GM21619 (cell line): Measurements from ENCODE around the gene PTGDR2.

Experiments used
- ATAC-seq: cut with Tn5 transposase; IDR thresholded peaks from one replicate; pipeline ENCODE4 v1.9.1; 2021; ENCODE audit not compliant: unreplicated experiment

Gene PTGDR2

GRCh38 chr11:60874421-60875365 lies 18.9 kb upstream of the PTGDR2 start:
- no peak for ATAC-seq

DNA sequence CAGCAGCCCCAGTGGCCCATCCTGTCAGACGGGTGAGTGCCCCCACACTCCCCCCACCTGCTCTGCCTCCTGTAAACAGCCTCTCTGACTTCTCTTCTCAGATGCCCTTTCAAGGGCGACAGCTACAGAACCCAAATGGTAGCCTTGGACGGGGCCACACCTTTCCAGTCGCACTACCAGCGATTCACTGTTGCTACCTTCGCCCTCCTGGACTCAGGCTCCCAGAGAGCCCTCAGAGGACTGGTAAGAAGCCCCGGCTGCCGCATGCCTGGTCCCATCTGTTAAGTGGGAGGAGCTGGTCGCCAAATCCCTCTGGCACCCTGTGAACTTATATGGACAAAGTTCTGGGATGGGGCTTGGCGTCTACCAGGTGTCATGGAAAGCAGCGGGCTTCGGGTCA lies 17.8 kb upstream of the PTGDR2 start:
- ATAC-seq, result no peak

GRCh38 chr11:60872961-60873524 lies 17.3 kb upstream of the PTGDR2 start:
- no peak for ATAC-seq

GRCh38 chr11:60872124-60872960 lies 16.6 kb upstream of the PTGDR2 start:
- ATAC-seq, result no peak

DNA sequence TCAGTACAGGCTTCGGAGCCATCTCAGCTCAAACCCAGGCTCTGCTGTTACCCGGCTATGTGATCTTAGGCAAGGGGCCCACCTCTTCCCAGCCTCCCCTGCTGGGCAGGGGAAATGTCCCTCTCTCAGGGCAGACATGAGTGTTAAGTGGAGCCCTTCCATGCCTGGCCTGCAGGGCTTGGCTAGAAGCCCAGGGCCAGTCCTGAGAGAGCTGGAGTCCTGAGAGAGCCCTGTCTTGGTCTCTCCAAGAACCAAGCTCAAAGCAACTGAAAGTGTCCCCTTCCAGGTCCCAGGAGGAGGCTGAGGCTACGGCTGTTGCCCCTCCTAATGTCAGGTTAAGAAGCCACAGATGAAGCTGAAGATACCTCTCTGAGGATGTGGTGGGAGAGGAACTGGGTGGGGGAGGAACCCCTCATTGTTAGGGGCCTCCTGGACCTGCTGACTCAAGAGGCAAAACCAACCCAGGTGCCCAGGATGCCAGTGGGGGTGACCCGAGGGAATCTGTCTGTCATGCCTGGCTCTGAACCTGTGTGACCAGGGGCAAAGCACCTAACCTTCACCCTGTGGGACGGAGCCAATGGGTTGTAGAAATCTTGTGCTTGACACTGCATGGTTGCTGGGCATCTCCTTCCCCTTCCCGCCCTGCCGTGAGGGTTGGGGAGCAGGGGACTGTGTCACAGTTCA lies 15.8 kb upstream of the PTGDR2 start:
- ATAC-seq, result no peak

- no peak for ATAC-seq
These were observed 15.1 kb upstream of the PTGDR2 start for GRCh38 chr11:60870733-60871377.

DNA sequence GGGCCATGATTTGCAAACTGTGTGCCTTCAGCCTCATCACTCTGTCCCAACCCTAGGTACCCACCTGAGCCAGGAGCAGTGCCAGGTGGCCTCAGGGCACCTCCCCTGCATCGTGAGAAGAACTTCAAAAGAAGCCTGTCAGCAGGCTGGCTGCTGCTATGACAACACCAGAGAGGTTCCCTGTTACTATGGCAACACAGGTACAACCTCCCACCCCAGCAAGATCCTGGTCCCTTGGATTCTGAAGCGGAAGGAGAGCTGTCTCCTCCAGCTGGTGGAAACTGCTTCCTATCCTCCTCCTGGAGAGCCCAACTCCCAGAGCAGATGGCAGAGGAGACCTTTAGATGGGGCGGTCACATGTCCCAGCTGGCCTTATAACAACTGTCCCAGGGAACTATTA lies 14.5 kb upstream of the PTGDR2 start:
- no peak for ATAC-seq

DNA sequence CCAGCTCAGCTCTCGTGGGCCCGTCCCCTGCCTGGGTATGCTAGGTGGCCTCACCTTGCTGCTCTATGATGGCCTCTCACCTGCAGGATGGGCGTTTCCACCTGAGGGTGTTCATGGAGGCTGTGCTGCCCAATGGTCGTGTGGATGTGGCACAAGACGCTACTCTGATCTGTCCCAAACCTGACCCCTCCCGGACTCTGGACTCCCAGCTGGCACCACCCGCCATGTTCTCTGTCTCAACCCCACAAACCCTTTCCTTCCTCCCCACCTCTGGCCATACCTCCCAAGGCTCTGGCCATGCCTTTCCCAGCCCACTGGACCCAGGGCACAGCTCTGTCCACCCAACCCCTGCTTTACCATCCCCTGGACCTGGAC lies 13.7 kb upstream of the PTGDR2 start:
- ATAC-seq, result no peak

DNA sequence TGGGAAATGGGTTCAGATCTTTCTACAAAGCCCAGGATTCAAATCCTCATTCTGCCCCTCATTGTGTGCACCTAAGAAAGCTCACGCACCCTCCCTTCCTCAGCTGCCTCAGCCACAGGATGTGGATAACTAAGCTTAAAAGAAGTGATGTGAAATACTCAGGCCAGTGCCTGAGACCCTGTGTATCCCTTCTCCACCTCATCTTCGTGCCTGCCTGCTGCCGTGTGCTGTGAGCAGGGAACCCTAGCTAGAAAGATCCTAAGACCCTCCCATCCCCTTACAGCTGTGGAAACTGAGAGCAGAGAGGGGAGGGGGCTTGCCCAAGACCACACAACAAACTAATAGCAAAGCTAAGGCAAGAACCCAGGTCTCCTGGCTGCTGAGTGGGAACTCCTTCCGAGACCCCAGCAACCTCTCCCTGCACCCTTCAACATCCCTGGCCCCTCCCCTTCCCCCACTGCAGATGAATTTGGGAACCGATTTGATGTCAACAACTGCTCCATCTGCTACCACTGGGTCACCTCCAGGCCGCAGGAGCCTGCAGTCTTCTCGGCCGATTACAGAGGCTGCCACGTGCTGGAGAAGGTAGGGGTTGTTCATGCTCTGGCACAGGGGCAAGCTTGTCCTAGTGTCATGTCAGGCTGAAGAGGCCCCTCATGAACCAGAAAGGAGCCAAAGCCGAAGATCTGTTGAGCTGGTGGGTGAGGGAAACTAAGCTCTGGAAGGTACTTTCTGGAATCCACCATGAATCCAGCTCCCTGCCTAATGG lies 13.1 kb upstream of the PTGDR2 start:
- ATAC-seq, result no peak

DNA sequence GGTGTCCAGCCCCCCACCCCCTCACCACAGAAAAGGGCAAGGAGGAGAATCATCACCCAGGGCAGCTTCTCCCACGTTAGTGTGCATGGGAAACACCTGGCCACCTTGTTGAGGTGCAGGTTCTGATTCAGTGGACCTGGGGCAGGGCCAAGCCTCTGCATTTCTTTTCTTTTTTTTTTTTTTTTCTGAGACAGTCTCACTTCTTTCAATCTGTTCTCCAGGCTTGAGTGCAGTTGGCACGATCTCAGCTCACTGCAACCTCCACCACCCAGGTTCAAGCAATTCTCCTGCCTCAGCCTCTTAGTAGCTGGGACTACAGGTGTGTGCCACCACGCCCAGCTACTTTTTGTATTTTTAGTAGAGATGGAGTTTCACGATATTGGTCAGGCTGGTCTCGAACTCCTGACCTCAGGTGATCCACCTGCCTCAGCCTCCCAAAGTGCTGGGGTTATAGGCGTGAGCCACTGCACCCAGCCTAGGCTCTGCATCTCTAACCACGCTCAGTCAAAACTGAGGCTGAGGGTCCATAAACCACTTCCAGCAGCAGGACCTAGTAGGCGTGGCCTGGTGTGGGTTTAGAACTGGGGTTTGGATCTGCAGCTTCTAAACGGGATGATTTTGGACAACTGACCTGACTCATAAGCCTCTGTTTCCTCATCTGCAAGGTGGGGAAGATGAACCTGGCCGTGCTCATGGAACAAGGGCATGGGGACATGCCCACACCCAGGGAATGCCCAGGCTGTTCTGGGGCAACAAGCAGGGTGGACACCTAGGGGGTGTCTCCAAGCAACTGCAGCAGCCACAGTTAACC lies 12.3 kb upstream of the PTGDR2 start:
- no peak for ATAC-seq

GRCh38 chr11:60866911-60867870 lies 11.4 kb upstream of the PTGDR2 start, which contains the start of gene ZP1:
ZP1 (plus strand) TSS chr11:60867542; CDS start chr11:60867562, 20 bp downstream.
- ATAC-seq, result no peak

GRCh38 chr11:60864856-60865513 lies 9.2 kb upstream of the PTGDR2 start:
- ATAC-seq, result no peak

DNA sequence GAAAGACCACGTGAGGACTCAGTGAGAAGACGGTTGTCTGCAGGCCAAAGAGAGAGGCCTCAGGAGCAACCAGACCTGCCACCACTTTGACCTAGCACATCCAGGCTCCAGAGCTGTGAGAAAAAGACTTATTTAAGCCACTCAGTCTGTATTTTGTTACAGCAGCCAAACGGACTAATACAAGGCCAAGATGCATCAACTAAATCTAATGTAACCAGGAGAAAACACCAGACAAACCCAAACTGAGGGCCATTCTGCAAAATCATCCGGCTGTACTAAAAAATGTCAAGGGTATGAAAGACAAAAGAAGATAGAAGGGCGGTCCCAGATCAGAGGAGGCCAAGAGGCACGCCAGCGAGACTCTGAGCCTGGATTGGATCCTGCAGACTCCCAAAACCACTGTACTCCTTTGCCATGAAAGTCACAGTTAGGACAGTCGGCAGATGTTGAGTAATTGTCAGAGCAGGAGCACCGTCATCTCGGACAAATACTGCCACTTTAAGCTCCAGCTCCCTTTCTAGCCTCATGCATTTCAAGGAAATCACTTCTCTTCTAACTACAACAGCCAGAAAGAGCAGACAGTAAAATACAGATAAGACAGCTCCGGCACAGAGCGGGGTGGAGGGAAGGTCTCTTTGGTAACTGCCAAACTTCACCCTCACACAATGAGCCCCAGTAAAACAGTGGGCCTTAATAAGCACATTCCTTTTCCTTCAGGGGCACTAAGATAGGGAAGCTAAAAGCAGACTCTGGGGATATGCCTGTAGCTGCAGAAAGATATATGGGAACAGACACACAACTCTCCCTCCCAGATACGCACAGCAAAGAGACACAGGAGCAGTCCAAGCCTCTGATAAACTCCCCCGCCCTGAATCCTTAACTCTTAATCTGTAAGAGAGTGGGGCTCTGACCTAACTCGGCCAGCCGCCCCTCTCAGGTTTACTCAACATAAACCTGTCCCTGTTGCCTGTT lies 8.1 kb upstream of the PTGDR2 start:
- ATAC-seq, result no peak

- no peak for ATAC-seq
These were observed 6.4 kb upstream of the PTGDR2 start for GRCh38 chr11:60862171-60862570.

GRCh38 chr11:60860943-60861342 lies 5.2 kb upstream of the PTGDR2 start:
- ATAC-seq, result no peak

GRCh38 chr11:60859616-60860250 lies 4.0 kb upstream of the PTGDR2 start:
- no peak for ATAC-seq
